Mesenchymal stem cell (in vitro differentiated cells and primary cell): ENCODE measurements around the gene AVPI1.
A peak's percentile ranks its signal among the peaks of the same experiment; 100 is the strongest.
"Not testable (repeated sequence)": the region's sequence is repeated elsewhere in the genome, so short reads cannot be mapped to it uniquely, and the experiment has no call there.

Experiments
- DNase-seq: peaks from one replicate; pipeline ENCODE4 v3.0.0-alpha.2; 2013
- H2AFZ ChIP-seq: one replicate; pipeline ENCODE4 v1.6.1; 2013; ENCODE audit warnings: low read depth, mild to moderate bottlenecking, control low read depth, inconsistent platforms, low read length, moderate library complexity
- H2AK5ac ChIP-seq: 2 replicates; pipeline ENCODE4 v1.6.1; 2013; ENCODE audit warnings: low read length, moderate library complexity, mild to moderate bottlenecking, inconsistent platforms; ENCODE audit not compliant: severe bottlenecking
- H2BK120ac ChIP-seq: one replicate; pipeline ENCODE4 v1.6.1; 2013; ENCODE audit warnings: low read depth, mild to moderate bottlenecking, inconsistent platforms, low read length, moderate library complexity
- H2BK12ac ChIP-seq, 2 experiments: one replicate each; pipeline ENCODE4 v1.6.1; 2013; ENCODE audit warnings: inconsistent platforms in 2 of 2, low read length in 2 of 2, mild to moderate bottlenecking in 2 of 2, moderate library complexity in 2 of 2, control low read depth in 1 of 2
- H2BK15ac ChIP-seq: one replicate; pipeline ENCODE4 v1.6.1; 2013; ENCODE audit warnings: mild to moderate bottlenecking, low read depth, inconsistent platforms; ENCODE audit not compliant: poor library complexity, severe bottlenecking
- H2BK5ac ChIP-seq: 2 replicates; pipeline ENCODE4 v1.6.1; 2013; ENCODE audit warnings: low read depth, mild to moderate bottlenecking, low read length, control low read depth, inconsistent platforms; ENCODE audit not compliant: poor library complexity, severe bottlenecking
- H3K14ac ChIP-seq, 2 experiments: one replicate each; pipeline ENCODE4 v1.6.1; 2013; ENCODE audit warnings: inconsistent platforms in 2 of 2, low read length in 2 of 2, control low read depth in 1 of 2, mild to moderate bottlenecking in 1 of 2, moderate library complexity in 1 of 2
- H3K18ac ChIP-seq, 2 experiments: one replicate each; pipeline ENCODE4 v1.6.1; 2013; ENCODE audit warnings: inconsistent platforms in 2 of 2, low read length in 2 of 2, control low read depth in 1 of 2, low read depth in 1 of 2, mild to moderate bottlenecking in 1 of 2
- H3K23ac ChIP-seq, 2 experiments: one replicate each; pipeline ENCODE4 v1.6.1; 2013; ENCODE audit warnings: inconsistent platforms in 2 of 2, low read length in 2 of 2, mild to moderate bottlenecking in 2 of 2, moderate library complexity in 2 of 2, control low read depth in 1 of 2
- H3K27ac ChIP-seq: 2 replicates; pipeline ENCODE4 v1.5.1; 2013; ENCODE audit warnings: mild to moderate bottlenecking, moderate library complexity, low read length, control low read depth, inconsistent platforms; ENCODE audit not compliant: poor library complexity, severe bottlenecking
- H3K27me3 ChIP-seq, 2 experiments: 2 replicates each; pipeline versions ENCODE4 v1.6.1 to v1.7.0; 2013; ENCODE audit warnings: low read length in 2 of 2, mild to moderate bottlenecking in 2 of 2, moderate library complexity in 2 of 2, control low read depth in 1 of 2, inconsistent platforms in 1 of 2; ENCODE audit not compliant: control insufficient read depth in 1 of 2, insufficient read depth in 1 of 2
- H3K36me3 ChIP-seq, 2 experiments: 2 replicates each; pipeline versions ENCODE4 v1.6.1 to v1.7.0; 2013; ENCODE audit warnings: low read length in 2 of 2, control low read depth in 1 of 2, inconsistent platforms in 1 of 2, low read depth in 1 of 2, mild to moderate bottlenecking in 1 of 2; ENCODE audit not compliant: insufficient read depth in 2 of 2, control insufficient read depth in 1 of 2
- H3K4ac ChIP-seq, 2 experiments: one replicate each; pipeline ENCODE4 v1.6.1; 2013; ENCODE audit warnings: inconsistent platforms in 2 of 2, low read length in 2 of 2, mild to moderate bottlenecking in 2 of 2, moderate library complexity in 2 of 2, control low read depth in 1 of 2, low read depth in 1 of 2
- H3K4me1 ChIP-seq: 2 replicates; pipeline ENCODE4 v1.6.1; 2013; ENCODE audit warnings: low read depth, low read length, control low read depth; ENCODE audit not compliant: control insufficient read depth, insufficient read depth
- H3K4me2 ChIP-seq: 2 replicates; pipeline ENCODE4 v1.6.1; 2013; ENCODE audit warnings: low read length, mild to moderate bottlenecking, inconsistent platforms; ENCODE audit not compliant: poor library complexity, severe bottlenecking
- H3K4me3 ChIP-seq, 2 experiments: 2 replicates each; pipeline versions ENCODE4 v1.5.1 to v1.7.0; 2013; ENCODE audit warnings: low read length in 2 of 2, mild to moderate bottlenecking in 2 of 2, control low read depth in 1 of 2, low read depth in 1 of 2; ENCODE audit not compliant: insufficient read depth in 1 of 2
- H3K79me1 ChIP-seq: replicated peaks from 2 replicates; pipeline ENCODE4 v1.6.1; 2013; ENCODE audit warnings: mild to moderate bottlenecking, control low read depth, low read length, inconsistent platforms; ENCODE audit not compliant: poor library complexity, severe bottlenecking
- H3K9ac ChIP-seq: 2 replicates; pipeline ENCODE4 v1.7.0; 2013; ENCODE audit warnings: mild to moderate bottlenecking, low read length, moderate library complexity
- H3K9me3 ChIP-seq: 2 replicates; pipeline ENCODE4 v1.7.0; 2013; ENCODE audit warnings: mild to moderate bottlenecking, low read length; ENCODE audit not compliant: control insufficient read depth
- H4K8ac ChIP-seq: one replicate; pipeline ENCODE4 v1.6.1; 2013; ENCODE audit warnings: inconsistent platforms, mild to moderate bottlenecking, low read length, moderate library complexity
- H4K91ac ChIP-seq: one replicate; pipeline ENCODE4 v1.6.1; 2013; ENCODE audit warnings: mild to moderate bottlenecking, low read length, inconsistent platforms
- WGBS: methylation state at CpG from one replicate; pipeline ENCODE4 v1.1.7; 2013; ENCODE audit warnings: mixed read lengths; 5-methylcytosine and 5-hydroxymethylcytosine counted together

Gene AVPI1

DNA sequence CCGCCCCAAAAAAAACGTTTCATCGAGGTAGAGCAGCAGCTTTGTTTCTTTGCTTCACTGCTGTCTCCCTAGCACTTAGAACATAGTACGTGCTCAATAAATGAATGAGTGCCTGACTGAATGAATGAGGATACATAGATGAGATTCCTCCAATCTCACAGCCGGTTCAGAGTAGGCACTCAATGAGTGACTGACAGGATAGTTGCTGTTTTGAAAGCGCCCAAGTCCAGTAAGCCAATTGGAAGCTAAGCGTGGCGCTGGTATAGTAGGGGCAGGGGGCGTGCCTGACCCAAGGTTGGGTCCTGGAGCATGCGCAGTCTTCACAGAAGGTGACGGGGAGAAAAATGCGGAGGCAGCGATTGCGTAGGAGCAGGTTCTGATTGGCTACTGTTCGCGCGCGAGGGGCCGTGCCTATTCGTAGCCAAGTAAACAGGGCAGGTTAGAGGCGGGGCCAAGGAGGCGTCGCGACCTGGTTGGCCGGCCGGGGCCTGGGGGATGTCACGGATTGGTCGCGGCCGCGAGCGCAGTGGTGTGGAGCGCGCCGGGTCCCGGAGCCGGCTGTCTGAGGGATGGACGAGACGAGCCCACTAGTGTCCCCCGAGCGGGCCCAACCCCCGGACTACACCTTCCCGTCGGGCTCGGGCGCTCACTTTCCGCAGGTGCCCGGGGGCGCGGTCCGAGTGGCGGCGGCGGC is 46.7 kb downstream of the AVPI1 start, which contains the start of gene PI4K2A:
Gene PI4K2A (plus strand): TSS at position 498 of the 694 bp plus-strand sequence. CDS start 72 bp downstream, at position 570.
- Histone ChIP-seq H3K27ac (peak within 1 kb of the TSS; percentile 48), H2AK5ac (no peak within 1 kb of the TSS), H3K4ac (peak within 1 kb of the TSS in 1 of 2 experiments; percentile 47), H3K9ac (peak within 1 kb of the TSS; percentile 98), H3K4me2 (peak within 1 kb of the TSS; percentile 86), H3K27me3 (no peaks in the 10 kb centered on the region), H2BK12ac (peak within 1 kb of the TSS in 1 of 2 experiments; percentile 47), H3K36me3 (peaks cover 4 to 19% of the 10 kb centered on the region in 2 experiments), H2BK5ac (no peak within 1 kb of the TSS), H3K4me1 (peaks cover 3% of the 10 kb centered on the region), H3K23ac (peak within 1 kb of the TSS; percentile 20 to 99), H3K79me1 (peaks cover 10% of the 10 kb centered on the region), H4K8ac (no peak within 1 kb of the TSS), H2BK15ac (peak within 1 kb of the TSS; percentile 57), H3K14ac (peak within 1 kb of the TSS in 1 of 2 experiments; percentile 78), H3K18ac (peak within 1 kb of the TSS; percentile 54 to 58), H2BK120ac (no peak within 1 kb of the TSS), H2AFZ (peak within 1 kb of the TSS; percentile 83), H3K9me3 (no peaks in the 10 kb centered on the region), H4K91ac (peak within 1 kb of the TSS; percentile 34), H3K4me3 (peak within 1 kb of the TSS; percentile 95)
- DNase-seq = peak; percentile 99
- 3% methylated on average over 43 of the region's 54 CpGs for WGBS

DNA sequence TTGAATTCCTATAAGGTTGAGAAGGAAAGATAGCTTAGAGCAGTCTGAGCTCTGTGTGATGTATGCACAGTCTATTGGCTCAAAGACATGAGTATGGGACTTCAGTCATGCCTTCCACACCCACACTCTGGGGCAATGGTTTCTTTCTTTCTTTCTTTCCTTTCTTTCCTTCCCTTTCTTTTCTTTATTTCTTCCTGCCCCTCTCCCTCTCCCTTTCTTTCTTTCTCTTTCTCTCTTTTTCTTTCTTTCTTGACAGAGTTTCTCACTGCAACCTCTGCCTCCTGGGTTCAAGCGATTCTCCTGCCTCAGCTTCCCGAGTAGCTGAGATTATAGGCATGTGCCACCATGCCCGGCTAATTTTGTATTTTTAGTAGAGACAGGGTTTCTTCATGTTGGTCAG is 48.0 kb downstream of the AVPI1 start:
- not testable (repeated sequence) for H3K18ac ChIP-seq, H3K14ac ChIP-seq, H3K4me3 ChIP-seq, H3K27ac ChIP-seq, H2AK5ac ChIP-seq, H3K4me1 ChIP-seq, H2BK5ac ChIP-seq, H3K4me2 ChIP-seq, H3K9me3 ChIP-seq, H2BK120ac ChIP-seq, H3K79me1 ChIP-seq, H2AFZ ChIP-seq, H4K91ac ChIP-seq, H2BK12ac ChIP-seq, H3K36me3 ChIP-seq, H3K9ac ChIP-seq, DNase-seq, H4K8ac ChIP-seq, H3K23ac ChIP-seq, H3K4ac ChIP-seq, H3K27me3 ChIP-seq, H2BK15ac ChIP-seq
- 98% methylated on average over 3 of the region's 3 CpGs for whole genome bisulfite sequencing

DNA sequence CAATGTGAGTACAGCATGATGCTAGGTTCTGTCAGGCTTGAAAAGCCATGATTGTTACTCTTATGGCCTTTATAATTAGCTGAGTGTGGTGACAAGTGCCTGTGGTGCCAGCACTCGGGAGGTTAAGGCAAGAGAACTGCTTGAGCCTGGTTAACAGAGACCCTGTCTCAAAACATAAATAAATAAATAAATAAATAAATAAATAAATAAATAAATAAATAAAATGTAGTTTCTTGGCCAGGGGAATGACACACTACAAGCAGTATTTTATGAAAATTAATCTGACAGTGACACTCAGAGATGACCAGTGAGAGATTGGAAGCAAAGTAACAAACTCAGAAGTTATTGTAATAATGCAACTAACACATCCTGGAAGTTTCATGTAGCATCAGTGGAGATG is 51.5 kb downstream of the AVPI1 start:
- no peak overlapping the region for H2BK12ac ChIP-seq
- H3K4ac ChIP-seq = no peak overlapping the region
- H4K91ac ChIP-seq = no peak overlapping the region
- WGBS = no CpG with 5 or more reads among the region's 1 CpG
- H3K14ac ChIP-seq = no peak overlapping the region
- peaks cover 2% of the 10 kb centered on the region for H3K4me1 ChIP-seq
- H3K27ac ChIP-seq = no peak overlapping the region
- no peak for DNase-seq
- H4K8ac ChIP-seq = no peak overlapping the region
- no peak overlapping the region for H2BK5ac ChIP-seq
- H2BK120ac ChIP-seq = no peak overlapping the region
- no peak overlapping the region for H3K18ac ChIP-seq
- H2AK5ac ChIP-seq = no peak overlapping the region
- H3K23ac ChIP-seq = no peak overlapping the region
- H3K27me3 ChIP-seq = no peaks in the 10 kb centered on the region
- peaks cover 10% of the 10 kb centered on the region for H3K79me1 ChIP-seq
- no peak overlapping the region for H2BK15ac ChIP-seq
- H3K4me2 ChIP-seq = no peak overlapping the region
- H2AFZ ChIP-seq = no peak overlapping the region
- no peak overlapping the region for H3K9ac ChIP-seq
- no peaks in the 10 kb centered on the region for H3K36me3 ChIP-seq
- H3K4me3 ChIP-seq = no peak overlapping the region
- no peaks in the 10 kb centered on the region for H3K9me3 ChIP-seq

DNA sequence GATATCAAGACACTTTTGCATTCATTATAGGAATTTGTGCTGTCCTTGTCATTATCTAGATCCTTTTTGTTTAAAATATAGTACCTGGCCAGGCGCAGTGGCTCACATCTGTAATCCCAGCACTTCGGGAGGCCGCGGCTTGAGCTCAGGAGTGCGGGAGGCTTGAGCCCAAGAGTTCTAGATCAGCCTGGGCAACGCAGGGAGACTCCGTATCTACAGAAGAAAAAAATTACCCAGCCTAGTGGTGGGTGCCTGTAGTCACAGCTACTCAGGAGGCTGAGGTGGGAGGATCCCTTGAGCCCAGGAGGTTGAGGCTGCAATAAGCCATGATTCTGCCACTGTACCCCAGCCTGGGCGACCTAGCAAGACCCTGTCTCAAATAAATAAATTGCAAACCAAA is 53.1 kb downstream of the AVPI1 start:
- H3K4me2 ChIP-seq = no peak overlapping the region
- no peak for DNase-seq
- no peak overlapping the region for H3K14ac ChIP-seq

More for the DNA sequence above, 53.1 kb downstream of the AVPI1 start:
- Histone ChIP-seq H3K27me3 (no peaks in the 10 kb centered on the region), H3K4ac (peak overlapping the region in 1 of 2 experiments; percentile 21), H3K79me1 (peaks cover 10% of the 10 kb centered on the region), H2AFZ (peak overlapping the region; percentile 43), H3K27ac (no peak overlapping the region), H2BK120ac (no peak overlapping the region), H4K8ac (peak overlapping the region; percentile 95), H2AK5ac (no peak overlapping the region), H2BK12ac (no peak overlapping the region), H3K18ac (no peak overlapping the region), H4K91ac (no peak overlapping the region), H3K9me3 (no peaks in the 10 kb centered on the region), H3K23ac (no peak overlapping the region), H3K4me3 (peak overlapping the region in 1 of 2 experiments; percentile 95), H2BK5ac (no peak overlapping the region), H3K4me1 (peaks cover 3% of the 10 kb centered on the region), H3K9ac (peak overlapping the region; percentile 89), H3K36me3 (no peaks in the 10 kb centered on the region), H2BK15ac (no peak overlapping the region)
- WGBS = 96% methylated on average over 8 of the region's 8 CpGs
